Testis (tissue), 3 donors: ENCODE data around the gene MYLK. TPM values are rescaled to one million over a fixed set of nuclear protein-coding genes. Genes with fewer than 3 reads are reported as not detected.
A peak's percentile ranks its signal among the peaks of the same experiment; 100 is the strongest.

Experiments used
- DNase-seq: peaks from one replicate; pipeline ENCODE4 v3.0.0-alpha.2; 2019
- H3K27ac ChIP-seq, 2 donors: fragments of 200-600 bp; sonication (generic); one replicate each; pipeline ENCODE4 v1.5.1; 2019
- H3K27me3 ChIP-seq: fragments of 200-600 bp; sonication (generic); one replicate; pipeline ENCODE4 v1.5.1; 2019
- H3K36me3 ChIP-seq: fragments of 200-600 bp; sonication (generic); one replicate; pipeline ENCODE4 v1.5.1; 2017; ENCODE audit warnings: low read depth; ENCODE audit errors: missing control alignments
- H3K4me1 ChIP-seq: fragments of 200-600 bp; sonication (generic); one replicate; pipeline ENCODE4 v1.5.1; 2019
- H3K4me3 ChIP-seq, 2 donors: fragments of 200-600 bp; sonication (generic); one replicate each; pipeline ENCODE4 v1.5.1; 2017 to 2019
- H3K9me3 ChIP-seq: fragments of 200-600 bp; sonication (generic); one replicate; pipeline ENCODE4 v1.5.1; 2017
- CTCF ChIP-seq, 3 experiments: fragments of 450-650 bp in 2 of 3; fragments of 200-600 bp in 1 of 3; sonication (generic) in 1 of 3; IDR thresholded peaks; one replicate each; pipeline ENCODE4 v1.5.1; 2016 to 2019; ENCODE audit warnings: antibody characterized with exemption in 3 of 3, mild to moderate bottlenecking in 2 of 3, moderate library complexity in 1 of 3
- POLR2A ChIP-seq: fragments of 450-650 bp; IDR thresholded peaks from one replicate; pipeline ENCODE4 v1.6.1; 2017; ENCODE audit warnings: antibody characterized with exemption, mild to moderate bottlenecking, moderate library complexity
- WGBS, 2 donors: methylation state at CpG; one replicate each; pipeline ENCODE4 v1.1.5; 2018; 5-methylcytosine and 5-hydroxymethylcytosine counted together
- intact Hi-C: fragments of 100-400 bp; cut with DNase I; formaldehyde crosslinking; loops from one replicate; pipeline ENCODE4 v1.15.1; 2023; ENCODE audit warnings: low total_unique reads
- polyA plus RNA-seq: library from polyadenylated mRNA; stranded (reverse); fragments of 350-450 nt; fragmentation: Illumina TruSeq; extraction: RNeasy Lipid Tissue Mini Kit (QIAGEN cat#74804); gene quantifications from one replicate; pipeline ENCODE4 v1.2.3, GENCODE V29; 2014; ENCODE audit warnings: low read depth, low replicate concordance; ENCODE audit not compliant: insufficient read depth
- total RNA-seq, 2 donors: library from RNA; depleted of rRNA; stranded (reverse); fragments of >200 nt; gene quantifications; one replicate each; pipeline ENCODE4 v1.2.3, GENCODE V29; 2016

Gene MYLK
- total and polyA plus RNA-seq, 3 donors from 2014 or later, result 130 to 168 (median 151) TPM

GRCh38 chr3:123658118-123658851, 225.8 kb downstream of the MYLK start:
- Histone ChIP-seq H3K4me3 (no peak overlapping the region), H3K27me3 (no peaks in the 10 kb centered on the region), H3K4me1 (peaks cover 59% of the 10 kb centered on the region), H3K36me3 (no peaks in the 10 kb centered on the region), H3K27ac (peak overlapping the region; percentile 89 to 92), H3K9me3 (no peaks in the 10 kb centered on the region)
- TF ChIP-seq POLR2A, result no peak
- no peak for TF ChIP-seq CTCF (IDR thresholded peaks at IDR 0.05)
- peak; percentile 84 for DNase-seq
- intact Hi-C loops, result loop anchor here (10.0 kb wide), 1 partner anchor 897 kb away; no protein-coding TSS in a partner anchor
- 74 to 86% methylated on average over 1 of the region's 1 CpG for WGBS, 2 donors

GRCh38 chr3:123657568-123657967, 226.6 kb downstream of the MYLK start:
- Histone ChIP-seq H3K27ac (peak overlapping the region; percentile 22 to 89), H3K4me1 (peaks cover 62% of the 10 kb centered on the region), H3K27me3 (no peaks in the 10 kb centered on the region), H3K4me3 (no peak overlapping the region), H3K36me3 (no peaks in the 10 kb centered on the region), H3K9me3 (no peaks in the 10 kb centered on the region)
- TF ChIP-seq CTCF (IDR thresholded peaks at IDR 0.05) (no peak), POLR2A (no peak)
- 68 to 75% methylated on average over 6 of the region's 6 CpGs for WGBS, 2 donors
- no peak for DNase-seq
- intact Hi-C loops, result loop anchor here (10.0 kb wide), 1 partner anchor 897 kb away; no protein-coding TSS in a partner anchor

DNA sequence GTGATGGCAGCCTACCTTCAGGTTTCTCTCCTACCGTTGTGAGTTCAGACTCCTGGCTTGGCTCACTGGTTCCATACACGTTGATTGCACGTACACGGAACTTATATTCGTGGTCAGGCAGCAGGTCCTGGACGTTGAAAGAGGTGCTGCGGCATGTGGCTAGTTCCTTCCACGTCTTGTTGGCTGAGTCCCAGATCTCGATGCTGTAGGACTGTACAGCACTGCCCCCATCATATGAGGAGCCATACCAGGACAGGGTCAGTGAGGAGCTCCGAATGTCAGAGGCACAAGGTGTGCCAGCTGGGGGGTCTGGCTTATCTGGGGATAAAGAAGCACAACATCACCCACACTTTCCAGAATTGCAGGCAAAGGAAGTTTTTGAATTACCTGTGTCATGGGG, 227.0 kb downstream of the MYLK start:
- H3K27me3 ChIP-seq, result no peaks in the 10 kb centered on the region
- no peak for TF ChIP-seq POLR2A
- no peak for TF ChIP-seq CTCF (IDR thresholded peaks at IDR 0.05)
- no peaks in the 10 kb centered on the region for H3K9me3 ChIP-seq
- WGBS, 2 donors, result 85 to 89% methylated on average over 8 to 10 of the region's 10 CpGs
- peaks cover 63% of the 10 kb centered on the region for H3K4me1 ChIP-seq
- peak overlapping the region; percentile 22 to 89 for H3K27ac ChIP-seq
- no peak overlapping the region for H3K4me3 ChIP-seq
- no peak for DNase-seq
- no peaks in the 10 kb centered on the region for H3K36me3 ChIP-seq
- intact Hi-C loops, result loop anchor here (10.0 kb wide), 1 partner anchor 898 kb away; no protein-coding TSS in a partner anchor

- 66 to 82% methylated on average over 2 of the region's 2 CpGs for WGBS, 2 donors
- Histone ChIP-seq H3K27ac (peak overlapping the region; percentile 22 to 89), H3K36me3 (no peaks in the 10 kb centered on the region), H3K4me1 (peaks cover 59% of the 10 kb centered on the region), H3K9me3 (no peaks in the 10 kb centered on the region), H3K4me3 (no peak overlapping the region), H3K27me3 (no peaks in the 10 kb centered on the region)
- intact Hi-C loops, result loop anchor here (10.0 kb wide), 1 partner anchor 898 kb away; no protein-coding TSS in a partner anchor
- TF ChIP-seq CTCF (IDR thresholded peaks at IDR 0.05) (no peak), POLR2A (no peak)
- no peak for DNase-seq
These were observed 227.4 kb downstream of the MYLK start for GRCh38 chr3:123656691-123657090.
